SK-N-SH treated with all-trans-retinoic acid at 6 μM for 48 hours (cell line): ENCODE measurements around the gene C10orf105.

Source experiments
- ATAC-seq: fragments of 200-7000 bp; cut with Tn5 transposase; 3 replicates; pipeline ENCODE4 v1.9.1; 2020; ENCODE audit warnings: mild to moderate bottlenecking, moderate library complexity
- ARNTL ChIP-seq: fragments of 450-650 bp; formaldehyde crosslinking; IDR thresholded peaks from 2 replicates; pipeline ENCODE4 v1.5.0; 2020; ENCODE audit warnings: low read depth, mild to moderate bottlenecking, moderate library complexity, borderline replicate concordance
- CREB5 ChIP-seq: fragments of 250-450 bp; sonication (Bioruptor Pico); IDR thresholded peaks from 2 replicates; pipeline ENCODE4 v1.5.1; 2020; ENCODE audit warnings: low read depth, mild to moderate bottlenecking, moderate library complexity
- CSDC2 ChIP-seq: fragments of 250-450 bp; sonication (Bioruptor Pico); IDR thresholded peaks from 2 replicates; pipeline ENCODE4 v1.5.0; 2020; ENCODE audit warnings: mild to moderate bottlenecking, moderate library complexity
- ESRRG ChIP-seq: fragments of 250-450 bp; sonication (Bioruptor Pico); IDR thresholded peaks from 2 replicates; pipeline ENCODE4 v1.6.1; 2021; ENCODE audit warnings: mild to moderate bottlenecking
- GLIS3 ChIP-seq: fragments of 250-450 bp; sonication (Bioruptor Pico); IDR thresholded peaks from 2 replicates; pipeline ENCODE4 v1.5.0; 2020; ENCODE audit warnings: mild to moderate bottlenecking, moderate library complexity
- ISL1 ChIP-seq: fragments of 250-450 bp; sonication (Bioruptor Pico); IDR thresholded peaks from 2 replicates; pipeline ENCODE4 v2.1.2; 2022; ENCODE audit warnings: mild to moderate bottlenecking, moderate library complexity
- OSR1 ChIP-seq: fragments of 250-450 bp; sonication (Bioruptor Pico); IDR thresholded peaks from 2 replicates; pipeline ENCODE4 v1.8.0; 2022; ENCODE audit warnings: moderate library complexity, mild to moderate bottlenecking, inconsistent platforms
- PATZ1 ChIP-seq: fragments of 250-450 bp; sonication (Bioruptor Pico); IDR thresholded peaks from 2 replicates; pipeline ENCODE4 v1.8.0; 2020; ENCODE audit warnings: mild to moderate bottlenecking, moderate library complexity, borderline replicate concordance
- POU6F1 ChIP-seq: fragments of 250-450 bp; sonication (Bioruptor Pico); IDR thresholded peaks from 2 replicates; pipeline ENCODE4 v1.8.0; 2021; ENCODE audit warnings: low read depth, mild to moderate bottlenecking, moderate library complexity, borderline replicate concordance
- PPARA ChIP-seq: fragments of 250-450 bp; sonication (Bioruptor Pico); IDR thresholded peaks from 2 replicates; pipeline ENCODE4 v1.5.0; 2020; ENCODE audit warnings: mild to moderate bottlenecking, borderline replicate concordance
- RARB ChIP-seq: fragments of 250-450 bp; sonication (Bioruptor Pico); IDR thresholded peaks from 2 replicates; pipeline ENCODE4 v1.8.0; 2021; ENCODE audit warnings: mild to moderate bottlenecking, moderate library complexity
- SNAI2 ChIP-seq: fragments of 250-450 bp; sonication (Bioruptor Pico); IDR thresholded peaks from 2 replicates; pipeline ENCODE4 v1.5.0; 2020; ENCODE audit warnings: mild to moderate bottlenecking, moderate library complexity
- TOX ChIP-seq: fragments of 250-450 bp; sonication (Bioruptor Pico); IDR thresholded peaks from 2 replicates; pipeline ENCODE4 v1.8.0; 2021; ENCODE audit warnings: mild to moderate bottlenecking, moderate library complexity, borderline replicate concordance
- TSHZ2 ChIP-seq: fragments of 250-450 bp; sonication (Bioruptor Pico); IDR thresholded peaks from 2 replicates; pipeline ENCODE4 v1.5.0; 2020; ENCODE audit warnings: mild to moderate bottlenecking, moderate library complexity
- ZC3H10 ChIP-seq: fragments of 250-450 bp; sonication (Bioruptor Pico); IDR thresholded peaks from 2 replicates; pipeline ENCODE4 v1.5.1; 2021; ENCODE audit warnings: mild to moderate bottlenecking, moderate library complexity
- ZFP3 ChIP-seq: fragments of 250-450 bp; sonication (Bioruptor Pico); IDR thresholded peaks from 2 replicates; pipeline ENCODE4 v1.5.0; 2020; ENCODE audit warnings: mild to moderate bottlenecking, moderate library complexity
- ZFP30 ChIP-seq: fragments of 450-650 bp; formaldehyde crosslinking; IDR thresholded peaks from 2 replicates; pipeline ENCODE4 v1.5.0; 2022; ENCODE audit warnings: mild to moderate bottlenecking, moderate library complexity
- ZNF565 ChIP-seq: fragments of 450-650 bp; formaldehyde crosslinking; conservative IDR thresholded peaks from 2 replicates; pipeline ENCODE4 v1.5.0; 2020; ENCODE audit warnings: low read depth, mild to moderate bottlenecking, moderate library complexity
- ZNF70 ChIP-seq: fragments of 450-650 bp; formaldehyde crosslinking; IDR thresholded peaks from 2 replicates; pipeline ENCODE4 v1.5.0; 2020; ENCODE audit warnings: mild to moderate bottlenecking, moderate library complexity
- ZNF8 ChIP-seq: fragments of 450-650 bp; formaldehyde crosslinking; IDR thresholded peaks from 2 replicates; pipeline ENCODE4 v1.5.0; 2020; ENCODE audit warnings: mild to moderate bottlenecking, moderate library complexity
- TF ChIP-seq, protein P1 (sequence below): fragments of 250-450 bp; sonication (Bioruptor Pico); IDR thresholded peaks from 2 replicates; pipeline ENCODE4 v1.5.1; 2021; ENCODE audit warnings: mild to moderate bottlenecking, moderate library complexity

The C10orf105 gene

DNA sequence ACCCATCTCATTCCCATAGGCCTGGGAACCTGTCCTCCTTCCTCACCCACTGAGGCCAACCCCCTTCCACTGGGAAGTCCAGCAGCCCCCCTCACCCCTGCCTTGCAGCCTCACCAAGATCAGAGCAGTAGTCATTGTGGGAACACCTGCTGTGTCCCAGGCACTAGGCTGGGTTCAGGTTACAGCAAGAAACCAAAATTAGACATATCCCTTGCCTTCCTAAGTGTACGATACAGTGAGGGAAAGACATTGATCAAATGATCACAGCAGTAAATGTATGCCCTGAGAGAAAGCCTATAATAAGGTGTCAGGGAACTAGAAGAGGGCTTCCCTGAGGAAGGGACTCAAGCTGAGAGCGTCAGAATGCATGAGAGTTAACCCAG, 17.0 kb upstream of the C10orf105 start (continued):
- TF ChIP-seq ZNF70 (no peak), CREB5 (CRISPR knock-in tag) (no peak)

- TF ChIP-seq POU6F1, result no peak
- no peak for TF ChIP-seq ZFP30 (CRISPR knock-in tag)
- TF ChIP-seq ZNF8 (CRISPR knock-in tag), result no peak
- TF ChIP-seq TOX (CRISPR knock-in tag), result no peak
- TF ChIP-seq ESRRG (CRISPR knock-in tag), result no peak
- no peak for TF ChIP-seq RARB (CRISPR knock-in tag)
- no peak for TF ChIP-seq OSR1
- no peak for TF ChIP-seq CREB5 (CRISPR knock-in tag)
- TF ChIP-seq ISL1 (CRISPR knock-in tag), result no peak
- no peak for TF ChIP-seq ZFP3 (CRISPR knock-in tag)
- TF ChIP-seq ZNF565 (CRISPR knock-in tag), result no peak
- TF ChIP-seq CSDC2, result no peak
- no peak for TF ChIP-seq PPARA (CRISPR knock-in tag)
- ATAC-seq, result no peak
These were observed 16.4 kb upstream of the C10orf105 start for GRCh38 chr10:71735709-71736569.

GRCh38 chr10:71734797-71735196, 15.2 kb upstream of the C10orf105 start:
- no peak for ATAC-seq
- TF ChIP-seq OSR1, result no peak

DNA sequence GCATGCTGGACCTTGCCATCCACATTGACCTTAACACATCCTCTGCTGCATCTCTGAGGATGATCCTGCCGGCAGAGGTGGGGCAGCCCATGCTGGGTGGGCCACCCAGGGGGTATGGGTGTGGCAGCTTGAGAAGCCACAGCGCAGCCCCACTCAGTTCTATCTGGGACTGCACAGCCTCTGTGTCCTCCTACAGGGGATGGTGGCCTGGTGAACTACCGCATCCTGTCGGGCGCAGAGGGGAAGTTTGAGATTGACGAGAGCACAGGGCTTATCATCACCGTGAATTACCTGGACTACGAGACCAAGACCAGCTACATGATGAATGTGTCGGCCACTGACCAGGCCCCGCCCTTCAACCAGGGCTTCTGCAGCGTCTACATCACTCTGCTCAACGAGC, 12.2 kb upstream of the C10orf105 start:
- ATAC-seq, result no peak
- no peak for TF ChIP-seq PATZ1
- no peak for TF ChIP-seq ZC3H10 (CRISPR knock-in tag)
- no peak for TF ChIP-seq ZNF565 (CRISPR knock-in tag)
- no peak for TF ChIP-seq POU6F1
- TF ChIP-seq CREB5 (CRISPR knock-in tag), result no peak
- TF ChIP-seq ZNF8 (CRISPR knock-in tag), result no peak
- TF ChIP-seq ARNTL, result no peak
- TF ChIP-seq, protein P1, sequence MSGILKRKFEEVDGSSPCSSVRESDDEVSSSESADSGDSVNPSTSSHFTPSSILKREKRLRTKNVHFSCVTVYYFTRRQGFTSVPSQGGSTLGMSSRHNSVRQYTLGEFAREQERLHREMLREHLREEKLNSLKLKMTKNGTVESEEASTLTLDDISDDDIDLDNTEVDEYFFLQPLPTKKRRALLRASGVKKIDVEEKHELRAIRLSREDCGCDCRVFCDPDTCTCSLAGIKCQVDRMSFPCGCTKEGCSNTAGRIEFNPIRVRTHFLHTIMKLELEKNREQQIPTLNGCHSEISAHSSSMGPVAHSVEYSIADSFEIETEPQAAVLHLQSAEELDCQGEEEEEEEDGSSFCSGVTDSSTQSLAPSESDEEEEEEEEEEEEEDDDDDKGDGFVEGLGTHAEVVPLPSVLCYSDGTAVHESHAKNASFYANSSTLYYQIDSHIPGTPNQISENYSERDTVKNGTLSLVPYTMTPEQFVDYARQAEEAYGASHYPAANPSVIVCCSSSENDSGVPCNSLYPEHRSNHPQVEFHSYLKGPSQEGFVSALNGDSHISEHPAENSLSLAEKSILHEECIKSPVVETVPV (CRISPR knock-in tag), result no peak
- no peak for TF ChIP-seq PPARA (CRISPR knock-in tag)
- TF ChIP-seq ZNF70, result no peak
- no peak for TF ChIP-seq GLIS3 (CRISPR knock-in tag)
- TF ChIP-seq ISL1 (CRISPR knock-in tag), result no peak
- TF ChIP-seq TOX (CRISPR knock-in tag), result no peak
- TF ChIP-seq TSHZ2, result no peak
- TF ChIP-seq SNAI2, result no peak
- TF ChIP-seq ZFP3 (CRISPR knock-in tag), result no peak
- no peak for TF ChIP-seq RARB (CRISPR knock-in tag)
- no peak for TF ChIP-seq ESRRG (CRISPR knock-in tag)
